ENCODE data around the gene EBF3. TPM values are rescaled to one million over a fixed set of nuclear protein-coding genes. Genes with fewer than 3 reads are reported as not detected.

Gene EBF3
- total and polyA plus RNA-seq, 9 of the 15 experiments (the other 6 are each of a cell fraction or from before 2014, with no cell fraction given), result not detected

GRCh38 chr10:129839285-129840195 lies 124.5 kb downstream of the EBF3 start:
- Histone ChIP-seq H2AFZ (ENCODE audit: low read depth, low read length) (no peak overlapping the region), H4K20me1 (replicated peaks; ENCODE audit: control insufficient read depth, insufficient read depth, low read length) (no peaks in the 10 kb centered on the region; the same call in 1 of the 2 replicates), H3K27ac (ENCODE audit: extremely low read depth, low read depth, low read length) (no peak overlapping the region), H3K4me3 (no peak overlapping the region), H3K4me1 (replicated peaks in 1 of 2; ENCODE audit: control insufficient read depth in 2 of 2, insufficient read depth in 2 of 2, low read length in 2 of 2) (peaks cover 0 to 3% of the 10 kb centered on the region in 2 experiments; a peak in 1 of 5 replicates), H3K27me3 (ENCODE audit: control insufficient read depth in 2 of 2, insufficient read depth in 2 of 2, low read length in 2 of 2) (peaks cover 0 to 62% of the 10 kb centered on the region in 2 experiments), H3K9me1 (ENCODE audit: control insufficient read depth, insufficient read depth, low read length) (no peaks in the 10 kb centered on the region), H3K79me2 (ENCODE audit: control insufficient read depth, insufficient read depth, low read length) (no peaks in the 10 kb centered on the region), H3K9me3 (replicated peaks; ENCODE audit: control insufficient read depth, insufficient read depth, low read depth, low read length) (no peaks in the 10 kb centered on the region), H3K4me2 (ENCODE audit: insufficient read depth, low read length) (no peak overlapping the region), H3K9ac (ENCODE audit: insufficient read depth in 1 of 2, low read depth in 2 of 2, low read length in 2 of 2) (no peak overlapping the region), H3K36me3 (ENCODE audit: control insufficient read depth, insufficient read depth, low read length) (no peaks in the 10 kb centered on the region)
- no peak for ATAC-seq
- no peak for FAIRE-seq
- ChIA-PET POLR2A (no interaction called here), CTCF (ENCODE audit: low intra/inter-chr PET ratio) (no interaction called here)
- in situ Hi-C loops (cut with MboI), result no loop called here
- 2% methylated on average over 19 of the region's 27 CpGs for WGBS (ENCODE audit: insufficient coverage, low coverage, missing lambda C conversion rate)
- BruUV-seq (replicated peaks), result no TSS peak
- intact Hi-C loops (cut with micrococcal nuclease), result no loop called here
- TF ChIP-seq DLX4 (CRISPR knock-in tag; IDR thresholded peaks at IDR 0.05), result no peak
- TF ChIP-seq NRF1 (conservative IDR thresholded peaks at IDR 0.05 in 1 of 2, IDR thresholded peaks at IDR 0.05 in 1 of 2), result no peak
- TF ChIP-seq CGGBP1 (CRISPR knock-in tag; IDR thresholded peaks at IDR 0.05), result no peak
- no peak for TF ChIP-seq CBFB (CRISPR knock-in tag; IDR thresholded peaks at IDR 0.05)
- TF ChIP-seq CREBBP (IDR thresholded peaks at IDR 0.05; ENCODE audit: low read depth, low read length), result no peak
- no peak for TF ChIP-seq SREBF2 (CRISPR knock-in tag; IDR thresholded peaks at IDR 0.05)
- no peak for TF ChIP-seq FOXA1 (IDR thresholded peaks at IDR 0.05; ENCODE audit: borderline replicate concordance)
- TF ChIP-seq ELF4 (CRISPR knock-in tag; IDR thresholded peaks at IDR 0.05), result no peak
- TF ChIP-seq MCM7 (IDR thresholded peaks at IDR 0.05), result no peak
- no peak for TF ChIP-seq ATF1 (CRISPR knock-in tag; IDR thresholded peaks at IDR 0.05)
- TF ChIP-seq ATF1 (tag; IDR thresholded peaks at IDR 0.05), result no peak
- TF ChIP-seq HDAC2 (IDR thresholded peaks at IDR 0.05), result no peak
- no peak for TF ChIP-seq SNIP1 (IDR thresholded peaks at IDR 0.05; ENCODE audit: low read depth)
- TF ChIP-seq ZSCAN32 (CRISPR knock-in tag; IDR thresholded peaks at IDR 0.05), result no peak
- TF ChIP-seq ZNF717 (CRISPR knock-in tag; IDR thresholded peaks at IDR 0.05), result no peak
- no peak for TF ChIP-seq ZSCAN29 (IDR thresholded peaks at IDR 0.05)
- no peak for TF ChIP-seq CBX2 (IDR thresholded peaks at IDR 0.05; ENCODE audit: insufficient read depth, low read length, poor library complexity, severe bottlenecking)
- TF ChIP-seq ZNF77 (CRISPR knock-in tag; IDR thresholded peaks at IDR 0.05), result no peak
- TF ChIP-seq ARID2 (IDR thresholded peaks at IDR 0.05), result no peak
- no peak for DNase-seq (ENCODE audit: extremely low read depth in 1 of 4, low spot score in 3 of 4)
